ENCODE results near the gene FGF11. TPM values are rescaled to one million over a fixed set of nuclear protein-coding genes. Genes with fewer than 3 reads are reported as not detected.

Gene FGF11
- total RNA-seq, 4 donors from 2014 or later: 1.5 to 3.3 (median 2.2) TPM

DNA sequence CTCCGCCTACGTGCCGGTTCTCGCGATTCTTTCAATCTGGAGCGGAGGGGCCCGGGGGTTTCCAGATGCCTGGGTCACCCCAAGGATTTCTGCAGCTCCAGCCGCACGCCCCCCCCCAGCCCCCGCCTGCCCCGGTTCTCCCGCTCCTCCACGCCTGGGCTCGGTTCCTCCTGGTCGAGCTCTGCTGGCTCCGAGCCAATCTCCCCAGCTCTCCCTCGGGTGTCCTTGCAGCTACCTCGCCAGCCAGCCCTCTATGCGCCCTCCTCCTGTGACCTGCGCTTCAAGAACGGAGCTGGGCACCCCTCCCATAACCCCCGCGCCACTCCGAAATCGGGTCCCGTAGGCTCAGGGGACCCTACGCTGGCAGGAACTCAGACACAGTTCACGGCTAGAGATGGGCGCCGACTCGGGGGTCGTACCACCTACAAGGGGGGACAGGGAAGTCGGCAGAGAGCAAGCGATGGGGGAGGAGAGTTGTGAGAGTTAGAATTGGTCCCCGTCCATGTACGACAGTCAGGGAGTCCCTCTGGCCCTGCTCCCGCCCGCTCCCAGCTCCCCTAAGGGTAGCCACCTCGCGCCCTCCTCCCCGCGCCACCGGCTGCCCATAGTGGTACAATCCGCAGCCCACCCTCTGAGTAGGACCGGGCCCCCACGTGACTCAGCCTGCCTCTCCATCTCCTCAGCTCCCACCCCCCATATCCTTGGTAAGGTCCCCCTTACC lies 961 bp downstream of the FGF11 start:
- no peak for DNase-seq (ENCODE audit: low spot score in 2 of 2)
- peaks cover 0 to 68% (median 38%) of the 10 kb centered on the region in 4 donors for H3K4me1 ChIP-seq
- H3K27ac ChIP-seq: peak overlapping the region in 2 of 4 donors; percentile 2 to 25
- H3K4me3 ChIP-seq: peak overlapping the region; percentile 7 to 41 (median 28)
- H3K27me3 ChIP-seq: peaks cover 0 to 78% of the 10 kb centered on the region in 2 donors
- no peaks in the 10 kb centered on the region for H3K36me3 ChIP-seq
- WGBS, 2 donors: 2 to 3% methylated on average over 41 to 44 of the region's 46 CpGs
- no peaks in the 10 kb centered on the region for H3K9me3 ChIP-seq
- TF ChIP-seq, protein P1, sequence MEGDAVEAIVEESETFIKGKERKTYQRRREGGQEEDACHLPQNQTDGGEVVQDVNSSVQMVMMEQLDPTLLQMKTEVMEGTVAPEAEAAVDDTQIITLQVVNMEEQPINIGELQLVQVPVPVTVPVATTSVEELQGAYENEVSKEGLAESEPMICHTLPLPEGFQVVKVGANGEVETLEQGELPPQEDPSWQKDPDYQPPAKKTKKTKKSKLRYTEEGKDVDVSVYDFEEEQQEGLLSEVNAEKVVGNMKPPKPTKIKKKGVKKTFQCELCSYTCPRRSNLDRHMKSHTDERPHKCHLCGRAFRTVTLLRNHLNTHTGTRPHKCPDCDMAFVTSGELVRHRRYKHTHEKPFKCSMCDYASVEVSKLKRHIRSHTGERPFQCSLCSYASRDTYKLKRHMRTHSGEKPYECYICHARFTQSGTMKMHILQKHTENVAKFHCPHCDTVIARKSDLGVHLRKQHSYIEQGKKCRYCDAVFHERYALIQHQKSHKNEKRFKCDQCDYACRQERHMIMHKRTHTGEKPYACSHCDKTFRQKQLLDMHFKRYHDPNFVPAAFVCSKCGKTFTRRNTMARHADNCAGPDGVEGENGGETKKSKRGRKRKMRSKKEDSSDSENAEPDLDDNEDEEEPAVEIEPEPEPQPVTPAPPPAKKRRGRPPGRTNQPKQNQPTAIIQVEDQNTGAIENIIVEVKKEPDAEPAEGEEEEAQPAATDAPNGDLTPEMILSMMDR (IDR thresholded peaks at IDR 0.05): no peak
- TF ChIP-seq POLR2A (IDR thresholded peaks at IDR 0.05) (no peak), EP300 (IDR thresholded peaks at IDR 0.05) (no peak)

DNA sequence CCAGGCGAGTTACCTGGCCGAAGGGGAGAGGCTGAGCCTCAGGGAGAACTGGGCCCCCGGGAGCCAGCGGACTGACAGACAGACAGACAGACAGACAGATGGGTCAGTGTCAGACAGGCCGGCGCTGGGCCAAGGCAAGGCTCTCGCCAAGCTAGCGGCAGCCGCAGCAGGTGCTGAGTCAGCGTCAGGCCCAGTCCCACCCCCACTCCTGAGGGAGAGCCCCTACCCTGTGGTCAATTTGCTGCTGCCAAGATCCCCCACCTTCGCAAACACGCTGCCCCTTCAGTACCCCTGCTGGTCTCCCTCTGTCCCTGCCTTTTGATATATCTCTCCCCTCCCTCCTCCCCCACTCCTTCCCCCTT lies 1.5 kb downstream of the FGF11 start:
- 7 to 16% methylated on average over 10 to 12 of the region's 12 CpGs for WGBS, 2 donors

DNA sequence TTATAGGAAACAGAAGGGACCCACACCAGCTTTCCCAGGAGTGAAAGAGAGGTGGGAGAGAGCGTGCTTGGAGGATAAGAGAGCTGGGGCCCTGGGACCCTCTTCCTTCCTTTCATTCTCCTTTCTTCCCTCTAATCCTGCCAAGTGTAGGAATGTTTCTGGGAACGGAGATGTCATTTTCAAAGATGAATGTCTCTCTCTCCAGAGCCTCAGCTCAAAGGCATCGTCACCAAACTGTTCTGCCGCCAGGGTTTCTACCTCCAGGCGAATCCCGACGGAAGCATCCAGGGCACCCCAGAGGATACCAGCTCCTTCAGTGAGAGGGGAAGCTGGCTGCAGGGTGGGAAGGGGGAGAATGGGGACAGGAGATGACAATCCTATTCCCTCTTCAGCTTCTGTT lies 2.0 kb downstream of the FGF11 start:
- H3K27me3 ChIP-seq: peaks cover 0 to 81% of the 10 kb centered on the region in 2 donors

More for the DNA sequence above, 1.5 kb downstream of the FGF11 start:
- peak overlapping the region in 1 of 4 donors; percentile 2 for H3K27ac ChIP-seq
- H3K9me3 ChIP-seq: no peaks in the 10 kb centered on the region
- H3K36me3 ChIP-seq: no peaks in the 10 kb centered on the region
- H3K4me3 ChIP-seq: no peak overlapping the region
- H3K27me3 ChIP-seq: peaks cover 0 to 81% of the 10 kb centered on the region in 2 donors
- DNase-seq (ENCODE audit: low spot score in 2 of 2): no peak
- H3K4me1 ChIP-seq: peaks cover 0 to 68% (median 40%) of the 10 kb centered on the region in 4 donors
- no peak for TF ChIP-seq POLR2A (IDR thresholded peaks at IDR 0.05)

DNA sequence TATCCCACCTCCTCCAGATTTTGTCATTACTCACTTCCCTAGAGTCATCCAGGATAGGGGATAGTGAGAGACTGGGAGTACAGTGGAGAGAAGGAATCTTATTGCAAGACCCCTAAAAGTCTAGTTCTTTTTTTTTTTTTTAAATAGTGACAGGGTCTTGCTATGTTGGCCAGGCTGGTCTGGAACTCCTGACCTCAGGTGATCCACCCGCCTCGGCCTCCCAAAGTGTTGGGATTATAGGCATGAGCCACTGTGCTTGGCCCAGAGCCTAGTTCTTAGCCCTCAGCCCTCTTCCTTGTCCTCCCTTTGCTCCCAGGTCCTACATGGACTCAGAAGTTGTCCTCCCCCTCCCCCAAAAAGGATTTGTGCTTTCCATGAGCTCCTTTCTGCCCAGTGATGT lies 2.8 kb downstream of the FGF11 start:
- no peak for DNase-seq (ENCODE audit: low spot score in 2 of 2)
- TF ChIP-seq EP300 (IDR thresholded peaks at IDR 0.05) (no peak), POLR2A (IDR thresholded peaks at IDR 0.05) (no peak)
- TF ChIP-seq, protein P1 (IDR thresholded peaks at IDR 0.05): no peak
- H3K36me3 ChIP-seq: no peaks in the 10 kb centered on the region
- H3K4me1 ChIP-seq: peaks cover 0 to 66% (median 37%) of the 10 kb centered on the region in 4 donors
- H3K4me3 ChIP-seq: no peak overlapping the region
- no peaks in the 10 kb centered on the region for H3K9me3 ChIP-seq
- H3K27me3 ChIP-seq: peaks cover 0 to 84% of the 10 kb centered on the region in 2 donors
- 87 to 100% methylated on average over 2 of the region's 2 CpGs for WGBS, 2 donors
- no peak overlapping the region for H3K27ac ChIP-seq

More for the DNA sequence above, 2.0 kb downstream of the FGF11 start:
- Histone ChIP-seq H3K9me3 (no peaks in the 10 kb centered on the region), H3K4me3 (no peak overlapping the region), H3K27ac (no peak overlapping the region), H3K36me3 (no peaks in the 10 kb centered on the region), H3K4me1 (peaks cover 0 to 68% (median 38%) of the 10 kb centered on the region in 4 donors)
- no peak for DNase-seq (ENCODE audit: low spot score in 2 of 2)
- 41 to 57% methylated on average over 7 of the region's 7 CpGs for WGBS, 2 donors
- TF ChIP-seq, protein P1 (IDR thresholded peaks at IDR 0.05): no peak
- no peak for TF ChIP-seq EP300 (IDR thresholded peaks at IDR 0.05)
- no peak for TF ChIP-seq POLR2A (IDR thresholded peaks at IDR 0.05)

DNA sequence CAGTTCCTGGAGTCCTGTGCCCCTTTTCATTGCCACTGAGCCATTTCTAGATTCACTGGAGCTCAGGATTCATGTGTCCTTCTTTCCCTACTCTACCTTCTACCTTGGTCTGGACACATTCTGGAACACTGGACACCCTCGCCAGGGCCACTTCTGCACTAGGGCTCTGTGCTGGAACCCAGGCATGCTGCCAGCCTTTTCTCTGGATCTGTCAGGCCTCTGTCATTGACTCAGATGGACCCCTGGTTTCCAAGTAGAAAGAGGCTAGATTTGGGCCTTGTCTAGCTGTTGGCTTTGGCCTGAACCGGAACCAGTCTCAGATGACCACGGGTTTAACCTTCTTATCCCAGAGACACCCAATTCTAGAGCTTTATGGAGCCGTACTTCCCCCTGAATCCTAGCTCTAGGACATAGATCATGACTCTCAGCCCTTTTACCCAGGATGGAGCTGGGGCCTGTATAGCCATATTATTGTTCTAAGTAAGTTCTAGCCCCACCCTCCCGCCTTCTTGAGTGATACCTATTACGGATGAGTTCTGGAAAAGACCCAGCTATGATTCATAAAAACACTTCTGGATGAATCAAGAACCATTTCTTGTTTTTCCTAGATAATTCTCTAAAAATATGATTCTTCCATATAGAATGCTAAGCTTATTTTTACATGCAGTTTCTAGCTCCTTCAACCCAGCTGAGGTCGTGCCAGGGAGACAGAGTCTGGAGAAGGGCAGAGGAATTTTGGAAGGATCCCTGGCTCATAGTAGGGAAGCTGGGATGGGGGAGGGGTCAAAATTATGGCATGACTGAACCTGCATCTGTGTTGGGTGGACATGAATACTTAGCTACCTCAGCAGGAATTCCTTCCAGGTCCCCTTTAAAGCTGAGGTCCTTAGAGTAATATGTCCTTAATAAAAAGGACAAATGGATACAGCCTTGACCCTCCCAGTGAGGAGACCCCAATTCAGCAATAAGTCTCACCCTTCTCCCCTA lies 4.5 kb downstream of the FGF11 start:
- H3K9me3 ChIP-seq: no peaks in the 10 kb centered on the region
- peaks cover 0 to 83% of the 10 kb centered on the region in 2 donors for H3K27me3 ChIP-seq
- no peak overlapping the region for H3K27ac ChIP-seq

More for the DNA sequence above, 4.5 kb downstream of the FGF11 start:
- Histone ChIP-seq H3K4me3 (no peak overlapping the region), H3K36me3 (no peaks in the 10 kb centered on the region), H3K4me1 (peaks cover 0 to 49% (median 28%) of the 10 kb centered on the region in 4 donors)
- no peak for TF ChIP-seq EP300 (IDR thresholded peaks at IDR 0.05)
- TF ChIP-seq, protein P1 (IDR thresholded peaks at IDR 0.05): no peak
- TF ChIP-seq POLR2A (IDR thresholded peaks at IDR 0.05): no peak
- DNase-seq (ENCODE audit: low spot score in 2 of 2): no peak
- WGBS, 2 donors: 73 to 84% methylated on average over 7 of the region's 7 CpGs
